Muscle layer of colon (tissue), 2 donors: ENCODE data around the gene PPP2R5E.

Source experiments
- H3K27ac ChIP-seq: one replicate; pipeline ENCODE4 v1.7.0; 2013; ENCODE audit warnings: low read depth, mild to moderate bottlenecking, low read length, moderate library complexity
- H3K27me3 ChIP-seq, 2 donors: one replicate each; pipeline ENCODE4 v1.7.0; 2013; ENCODE audit warnings: low read length in 2 of 2, mild to moderate bottlenecking in 2 of 2; ENCODE audit not compliant: insufficient read depth in 2 of 2, control insufficient read depth in 1 of 2
- H3K36me3 ChIP-seq: one replicate; pipeline ENCODE4 v1.7.0; 2013; ENCODE audit warnings: mild to moderate bottlenecking, low read length; ENCODE audit not compliant: insufficient read depth
- H3K4me1 ChIP-seq: one replicate; pipeline ENCODE4 v1.7.0; 2013; ENCODE audit warnings: mild to moderate bottlenecking, low read length; ENCODE audit not compliant: insufficient read depth
- H3K4me3 ChIP-seq, 2 donors: one replicate each; pipeline ENCODE4 v1.7.0; 2013; ENCODE audit warnings: low read length in 2 of 2, low read depth in 1 of 2, mild to moderate bottlenecking in 1 of 2, moderate library complexity in 1 of 2
- H3K9ac ChIP-seq: one replicate; pipeline ENCODE4 v1.7.0; 2013; ENCODE audit warnings: low read length
- H3K9me3 ChIP-seq: one replicate; pipeline ENCODE4 v1.7.0; 2013; ENCODE audit warnings: mild to moderate bottlenecking, low read length
- donor health status: abdominal sarcoma.
- donor health status: Adenocarcinoma of cecum.

PPP2R5E gene

GRCh38 chr14:63448841-63449240 is 94.3 kb downstream of the PPP2R5E start:
- peaks cover 13% of the 10 kb centered on the region for H3K4me1 ChIP-seq
- no peaks in the 10 kb centered on the region for H3K9me3 ChIP-seq
- H3K36me3 ChIP-seq = no peaks in the 10 kb centered on the region
- no peaks in the 10 kb centered on the region for H3K27me3 ChIP-seq
- no peak overlapping the region for H3K4me3 ChIP-seq
- H3K9ac ChIP-seq = no peak overlapping the region
- no peak overlapping the region for H3K27ac ChIP-seq

GRCh38 chr14:63444588-63444987 is 98.6 kb downstream of the PPP2R5E start:
- Histone ChIP-seq H3K36me3 (no peaks in the 10 kb centered on the region), H3K9me3 (no peaks in the 10 kb centered on the region), H3K27ac (no peak overlapping the region), H3K4me1 (peaks cover 8% of the 10 kb centered on the region), H3K4me3 (no peak overlapping the region), H3K9ac (no peak overlapping the region), H3K27me3 (no peaks in the 10 kb centered on the region)

DNA sequence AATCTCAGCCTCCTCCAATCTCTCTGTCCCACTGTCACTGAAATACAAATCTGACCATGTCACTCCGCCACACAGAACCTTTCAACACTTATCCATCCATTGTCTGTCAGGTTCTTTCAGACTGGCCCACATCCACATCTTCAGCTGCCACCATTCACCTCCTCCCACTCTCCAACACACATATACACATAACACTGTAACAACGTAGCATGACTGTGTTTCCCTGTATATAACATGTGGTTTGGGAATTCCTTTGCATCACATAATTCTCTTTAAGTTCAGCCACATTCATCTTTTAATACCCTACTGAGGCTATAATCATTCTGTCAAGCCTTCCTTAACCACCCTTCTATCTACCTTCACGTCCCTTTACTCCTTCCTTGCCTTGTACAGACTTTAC is 99.2 kb downstream of the PPP2R5E start:
- H3K27me3 ChIP-seq = no peaks in the 10 kb centered on the region
- H3K9me3 ChIP-seq = no peaks in the 10 kb centered on the region
- no peak overlapping the region for H3K9ac ChIP-seq
- no peak overlapping the region for H3K27ac ChIP-seq
- H3K36me3 ChIP-seq = no peaks in the 10 kb centered on the region
- peaks cover 11% of the 10 kb centered on the region for H3K4me1 ChIP-seq
- H3K4me3 ChIP-seq = no peak overlapping the region

DNA sequence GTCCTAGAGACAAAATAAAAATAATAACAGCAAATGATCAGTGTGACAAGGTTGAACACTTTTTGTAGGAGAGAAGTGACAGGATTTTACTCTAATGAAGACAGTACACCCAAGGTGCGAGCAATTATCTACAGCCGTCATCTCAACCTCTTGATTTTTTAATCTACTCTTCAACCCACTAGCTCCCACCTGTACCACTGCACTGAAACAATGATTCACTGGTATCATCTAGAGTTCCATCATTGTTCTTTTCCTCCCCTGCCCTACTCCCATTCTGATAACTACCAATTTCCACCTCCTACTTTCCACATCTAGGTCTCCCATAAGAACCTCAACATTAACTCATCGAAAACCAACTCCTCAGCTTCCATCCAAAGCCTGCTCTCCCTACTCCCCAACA is 99.8 kb downstream of the PPP2R5E start:
- H3K36me3 ChIP-seq = no peaks in the 10 kb centered on the region
- no peak overlapping the region for H3K9ac ChIP-seq
- H3K9me3 ChIP-seq = no peaks in the 10 kb centered on the region
- H3K4me1 ChIP-seq = peaks cover 18% of the 10 kb centered on the region
- no peaks in the 10 kb centered on the region for H3K27me3 ChIP-seq
- no peak overlapping the region for H3K27ac ChIP-seq
- no peak overlapping the region for H3K4me3 ChIP-seq

DNA sequence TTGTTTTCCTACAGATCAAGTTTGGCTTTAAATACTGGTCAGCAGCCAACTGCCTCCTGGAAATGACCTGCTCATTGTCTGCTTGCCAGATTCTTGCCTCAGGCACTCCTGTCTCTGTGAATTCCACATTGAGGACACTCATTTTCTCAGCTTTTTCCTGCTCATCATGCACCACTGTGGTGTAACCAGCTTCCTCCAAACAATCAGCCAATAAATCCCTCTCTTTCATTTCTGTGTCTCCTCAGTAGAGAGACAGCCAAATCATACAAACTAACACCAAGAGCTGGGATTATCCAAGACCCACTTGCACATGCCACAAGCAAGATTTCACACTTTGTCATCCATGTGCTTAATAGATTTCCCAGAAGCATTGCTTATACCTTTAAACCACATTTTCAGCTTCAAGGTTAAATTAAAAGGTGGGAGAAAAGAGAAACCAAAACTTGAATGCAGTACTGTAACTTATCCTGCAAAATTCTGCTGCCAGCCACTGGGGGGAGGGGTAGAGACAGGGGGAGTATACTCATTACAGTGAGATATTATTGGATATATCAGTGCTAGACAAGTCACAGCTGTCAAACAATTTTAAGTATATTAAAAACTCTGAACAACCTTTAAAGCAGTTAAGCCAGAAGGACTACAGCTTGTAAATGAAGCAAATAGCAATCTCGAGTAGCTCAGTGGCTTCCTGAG is 105.0 kb downstream of the PPP2R5E start:
- H3K9ac ChIP-seq = no peak overlapping the region
- peak overlapping the region; percentile 62 for H3K27ac ChIP-seq
- no peaks in the 10 kb centered on the region for H3K9me3 ChIP-seq
- peaks cover 51% of the 10 kb centered on the region for H3K4me1 ChIP-seq
- peak overlapping the region in 1 of 2 donors; percentile 26 for H3K4me3 ChIP-seq
- no peaks in the 10 kb centered on the region for H3K36me3 ChIP-seq
- no peaks in the 10 kb centered on the region for H3K27me3 ChIP-seq

GRCh38 chr14:63436286-63437098 is 106.7 kb downstream of the PPP2R5E start:
- H3K27ac ChIP-seq = peak overlapping the region; percentile 51
- H3K36me3 ChIP-seq = no peaks in the 10 kb centered on the region
- no peaks in the 10 kb centered on the region for H3K27me3 ChIP-seq
- H3K4me1 ChIP-seq = peaks cover 57% of the 10 kb centered on the region
- H3K4me3 ChIP-seq = no peak overlapping the region
- no peaks in the 10 kb centered on the region for H3K9me3 ChIP-seq
- H3K9ac ChIP-seq = no peak overlapping the region

GRCh38 chr14:63435838-63436237 is 107.3 kb downstream of the PPP2R5E start:
- Histone ChIP-seq H3K27ac (peak overlapping the region; percentile 51), H3K27me3 (no peaks in the 10 kb centered on the region), H3K4me3 (peak overlapping the region in 1 of 2 donors; percentile 2), H3K4me1 (peaks cover 57% of the 10 kb centered on the region), H3K9ac (no peak overlapping the region), H3K36me3 (no peaks in the 10 kb centered on the region), H3K9me3 (no peaks in the 10 kb centered on the region)

- H3K27ac ChIP-seq = peak overlapping the region; percentile 51
- H3K9me3 ChIP-seq = no peaks in the 10 kb centered on the region
- H3K4me3 ChIP-seq = peak overlapping the region in 1 of 2 donors; percentile 2
- peaks cover 55% of the 10 kb centered on the region for H3K4me1 ChIP-seq
- H3K27me3 ChIP-seq = no peaks in the 10 kb centered on the region
- no peak overlapping the region for H3K9ac ChIP-seq
- H3K36me3 ChIP-seq = no peaks in the 10 kb centered on the region
Observed at GRCh38 chr14:63435204-63435603, 108.0 kb downstream of the PPP2R5E start.

DNA sequence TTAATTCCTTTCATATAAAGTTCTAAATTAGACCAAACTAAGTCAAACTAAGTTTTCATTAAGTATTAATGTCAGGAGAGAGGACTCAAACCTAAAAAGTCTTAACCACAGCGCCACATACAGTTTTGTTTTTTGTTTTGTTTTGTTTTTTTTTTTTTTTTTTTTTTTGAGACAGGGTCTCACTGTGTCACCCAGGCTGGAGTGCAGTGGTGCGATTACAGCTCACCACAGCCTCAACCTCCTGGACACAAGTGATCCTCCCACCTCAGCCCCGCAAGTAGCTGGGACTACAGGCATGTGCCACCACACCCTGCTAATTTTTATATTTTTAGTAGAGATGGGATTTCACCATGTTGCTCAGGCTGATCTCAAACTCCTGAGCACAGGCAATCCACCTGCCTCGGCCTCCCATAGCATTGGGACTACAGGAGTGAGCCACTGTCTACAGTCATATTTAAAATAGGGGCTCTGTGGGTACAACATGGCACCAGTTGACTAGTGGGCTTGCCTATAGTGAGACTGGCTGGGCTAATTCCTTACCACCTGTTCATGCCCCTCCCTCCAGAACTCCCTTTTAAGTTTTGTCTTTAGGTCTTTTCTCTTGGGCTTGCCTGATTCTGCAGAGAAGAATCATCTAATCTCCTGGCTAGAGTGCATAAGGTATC is 110.2 kb downstream of the PPP2R5E start:
- H3K4me3 ChIP-seq = no peak overlapping the region
- H3K9me3 ChIP-seq = no peaks in the 10 kb centered on the region
- H3K27ac ChIP-seq = no peak overlapping the region
- H3K36me3 ChIP-seq = no peaks in the 10 kb centered on the region
- H3K27me3 ChIP-seq = no peaks in the 10 kb centered on the region
- no peak overlapping the region for H3K9ac ChIP-seq
- peaks cover 36% of the 10 kb centered on the region for H3K4me1 ChIP-seq

DNA sequence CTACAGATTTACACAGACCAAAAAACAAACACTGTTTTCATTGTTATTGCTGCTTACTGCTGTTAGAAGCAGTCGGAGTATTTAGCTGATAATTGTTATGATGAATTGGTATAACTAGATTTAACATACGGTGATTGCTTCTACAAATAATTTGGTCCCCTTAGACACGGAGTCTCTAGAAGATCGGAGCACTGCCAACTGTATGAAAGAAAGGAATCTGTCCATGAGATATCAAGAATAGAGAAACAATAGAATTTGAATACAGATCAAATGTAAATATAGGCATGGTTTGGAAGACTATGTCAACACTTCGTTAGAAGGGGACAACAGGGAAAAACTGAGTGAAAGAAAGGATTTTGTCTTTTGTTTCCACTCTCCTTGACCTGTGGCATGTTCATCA is 110.9 kb downstream of the PPP2R5E start:
- Histone ChIP-seq H3K4me1 (peaks cover 28% of the 10 kb centered on the region), H3K9ac (no peak overlapping the region)

GRCh38 chr14:63431466-63431865 is 111.7 kb downstream of the PPP2R5E start:
- Histone ChIP-seq H3K27ac (no peak overlapping the region), H3K27me3 (no peaks in the 10 kb centered on the region), H3K9me3 (no peaks in the 10 kb centered on the region), H3K9ac (no peak overlapping the region), H3K4me3 (no peak overlapping the region), H3K4me1 (peaks cover 21% of the 10 kb centered on the region), H3K36me3 (no peaks in the 10 kb centered on the region)

More for the DNA sequence above, 110.9 kb downstream of the PPP2R5E start:
- H3K4me3 ChIP-seq = no peak overlapping the region
- no peaks in the 10 kb centered on the region for H3K36me3 ChIP-seq
- H3K9me3 ChIP-seq = no peaks in the 10 kb centered on the region
- no peaks in the 10 kb centered on the region for H3K27me3 ChIP-seq
- H3K27ac ChIP-seq = no peak overlapping the region
